ENCODE measurements around the gene SLC9A6.

Gene SLC9A6

DNA sequence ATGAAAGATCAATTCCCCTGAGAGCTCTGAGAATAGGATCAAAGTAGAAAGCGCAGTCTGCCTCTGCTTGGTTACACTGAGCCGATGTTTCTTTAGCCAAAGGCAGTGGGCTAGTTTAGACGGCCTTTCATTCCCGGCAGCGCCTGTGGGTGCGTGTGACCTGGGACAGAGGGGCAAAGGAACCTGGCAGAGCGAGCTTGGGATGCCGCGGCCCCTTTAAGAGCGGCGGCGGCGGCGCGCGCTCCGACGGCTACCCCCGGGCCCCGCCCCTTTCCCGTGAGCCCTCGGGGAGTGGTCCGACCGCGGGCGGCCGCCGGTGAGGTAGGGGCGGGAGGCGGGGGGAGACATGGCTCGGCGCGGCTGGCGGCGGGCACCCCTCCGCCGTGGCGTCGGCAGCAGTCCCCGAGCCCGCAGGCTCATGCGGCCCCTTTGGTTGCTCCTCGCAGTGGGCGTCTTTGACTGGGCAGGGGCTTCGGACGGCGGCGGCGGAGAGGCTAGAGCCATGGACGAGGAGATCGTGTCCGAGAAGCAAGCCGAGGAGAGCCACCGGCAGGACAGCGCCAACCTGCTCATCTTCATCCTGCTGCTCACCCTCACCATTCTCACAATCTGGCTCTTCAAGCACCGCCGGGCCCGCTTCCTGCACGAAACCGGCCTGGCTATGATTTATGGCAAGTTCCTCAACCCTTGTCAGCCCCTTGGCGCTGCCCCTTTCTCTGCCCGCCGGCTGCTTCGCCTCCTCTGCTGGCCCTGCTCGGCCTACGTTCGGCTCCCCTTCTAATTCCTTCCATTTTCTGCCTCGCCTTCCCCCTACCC lies at the start of gene SLC9A6:
SLC9A6 (plus strand) TSS at position 279 of the 816 bp plus-strand sequence; CDS start at position 503, 224 bp downstream.
- H4K20me1 ChIP-seq (ENCODE audit: insufficient read depth, low read length), result no peaks in the 10 kb centered on the region
- H3K27me3 ChIP-seq (ENCODE audit: insufficient read depth, low read length, poor library complexity), result no peaks in the 10 kb centered on the region
- H3K4me2 ChIP-seq (ENCODE audit: insufficient read depth, low read length), result peak within 1 kb of the TSS; percentile 79
- peak within 1 kb of the TSS; percentile 86 for H2AFZ ChIP-seq (ENCODE audit: low read depth, low read length)
- DNase-seq, result peak; percentile 76
- H3K4me1 ChIP-seq (ENCODE audit: insufficient read depth, low read length), result peaks cover 41% of the 10 kb centered on the region
- TF ChIP-seq, protein P1, sequence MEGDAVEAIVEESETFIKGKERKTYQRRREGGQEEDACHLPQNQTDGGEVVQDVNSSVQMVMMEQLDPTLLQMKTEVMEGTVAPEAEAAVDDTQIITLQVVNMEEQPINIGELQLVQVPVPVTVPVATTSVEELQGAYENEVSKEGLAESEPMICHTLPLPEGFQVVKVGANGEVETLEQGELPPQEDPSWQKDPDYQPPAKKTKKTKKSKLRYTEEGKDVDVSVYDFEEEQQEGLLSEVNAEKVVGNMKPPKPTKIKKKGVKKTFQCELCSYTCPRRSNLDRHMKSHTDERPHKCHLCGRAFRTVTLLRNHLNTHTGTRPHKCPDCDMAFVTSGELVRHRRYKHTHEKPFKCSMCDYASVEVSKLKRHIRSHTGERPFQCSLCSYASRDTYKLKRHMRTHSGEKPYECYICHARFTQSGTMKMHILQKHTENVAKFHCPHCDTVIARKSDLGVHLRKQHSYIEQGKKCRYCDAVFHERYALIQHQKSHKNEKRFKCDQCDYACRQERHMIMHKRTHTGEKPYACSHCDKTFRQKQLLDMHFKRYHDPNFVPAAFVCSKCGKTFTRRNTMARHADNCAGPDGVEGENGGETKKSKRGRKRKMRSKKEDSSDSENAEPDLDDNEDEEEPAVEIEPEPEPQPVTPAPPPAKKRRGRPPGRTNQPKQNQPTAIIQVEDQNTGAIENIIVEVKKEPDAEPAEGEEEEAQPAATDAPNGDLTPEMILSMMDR (IDR thresholded peaks at IDR 0.05; ENCODE audit: borderline replicate concordance, extremely low read depth, low read length, poor library complexity, severe bottlenecking), result no peak
- TF ChIP-seq EZH2 (IDR thresholded peaks at IDR 0.05; ENCODE audit: borderline replicate concordance, low read depth, low read length, severe bottlenecking), result no peak
- peak within 1 kb of the TSS; percentile 83 for H3K27ac ChIP-seq (ENCODE audit: low read length)
- H3K36me3 ChIP-seq (ENCODE audit: insufficient read depth, low read length), result no peaks in the 10 kb centered on the region
- H3K9ac ChIP-seq (ENCODE audit: low read depth, low read length), result peak within 1 kb of the TSS; percentile 71
- H3K4me3 ChIP-seq (ENCODE audit: low read depth in 1 of 2, low read length in 2 of 2), result peak within 1 kb of the TSS; percentile 68 to 77
- H3K9me3 ChIP-seq (ENCODE audit: insufficient read depth, low read length, severe bottlenecking), result no peaks in the 10 kb centered on the region
- peak; percentile 94 for ATAC-seq (ENCODE audit: insufficient read depth, low read depth)
- peaks cover 39% of the 10 kb centered on the region for H3K79me2 ChIP-seq (ENCODE audit: insufficient read depth, low read length)

DNA sequence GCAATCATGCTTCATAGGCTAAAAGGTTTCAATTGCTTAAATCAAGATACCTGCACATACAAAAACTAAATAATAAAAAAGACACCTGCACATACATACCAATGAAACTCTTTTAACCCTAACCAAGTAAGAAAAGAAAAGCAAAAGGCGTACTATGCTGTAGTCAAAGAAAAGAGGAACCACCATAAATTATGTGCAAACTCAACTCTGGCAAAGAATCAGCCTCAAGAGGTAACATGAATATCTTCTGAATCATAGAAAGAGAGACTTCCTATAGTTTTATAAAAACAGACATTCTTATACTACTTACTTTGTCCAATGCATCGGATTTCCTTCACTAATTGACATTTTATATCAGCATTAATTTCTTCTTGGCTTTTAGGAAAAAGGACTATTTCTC lies 40.7 kb upstream of the SLC9A6 start:
- no peaks in the 10 kb centered on the region for H3K79me2 ChIP-seq (ENCODE audit: insufficient read depth, low read length)
- H3K9ac ChIP-seq (ENCODE audit: low read depth, low read length), result no peak overlapping the region
- ATAC-seq (ENCODE audit: insufficient read depth, low read depth) (no peak), DNase-seq (no peak)
- no peaks in the 10 kb centered on the region for H3K4me1 ChIP-seq (ENCODE audit: insufficient read depth, low read length)
- no peaks in the 10 kb centered on the region for H3K9me3 ChIP-seq (ENCODE audit: insufficient read depth, low read length, severe bottlenecking)
- H3K36me3 ChIP-seq (ENCODE audit: insufficient read depth, low read length), result no peaks in the 10 kb centered on the region
- no peak overlapping the region for H3K4me3 ChIP-seq (ENCODE audit: low read depth in 1 of 2, low read length in 2 of 2)
- H4K20me1 ChIP-seq (ENCODE audit: insufficient read depth, low read length), result no peaks in the 10 kb centered on the region
- no peak overlapping the region for H2AFZ ChIP-seq (ENCODE audit: low read depth, low read length)
- no peak overlapping the region for H3K27ac ChIP-seq (ENCODE audit: low read length)
- H3K4me2 ChIP-seq (ENCODE audit: insufficient read depth, low read length), result no peak overlapping the region
- TF ChIP-seq, protein P1 (IDR thresholded peaks at IDR 0.05; ENCODE audit: borderline replicate concordance, extremely low read depth, low read length, poor library complexity, severe bottlenecking), result no peak
- TF ChIP-seq EZH2 (IDR thresholded peaks at IDR 0.05; ENCODE audit: borderline replicate concordance, low read depth, low read length, severe bottlenecking), result no peak
- no peaks in the 10 kb centered on the region for H3K27me3 ChIP-seq (ENCODE audit: insufficient read depth, low read length, poor library complexity)

DNA sequence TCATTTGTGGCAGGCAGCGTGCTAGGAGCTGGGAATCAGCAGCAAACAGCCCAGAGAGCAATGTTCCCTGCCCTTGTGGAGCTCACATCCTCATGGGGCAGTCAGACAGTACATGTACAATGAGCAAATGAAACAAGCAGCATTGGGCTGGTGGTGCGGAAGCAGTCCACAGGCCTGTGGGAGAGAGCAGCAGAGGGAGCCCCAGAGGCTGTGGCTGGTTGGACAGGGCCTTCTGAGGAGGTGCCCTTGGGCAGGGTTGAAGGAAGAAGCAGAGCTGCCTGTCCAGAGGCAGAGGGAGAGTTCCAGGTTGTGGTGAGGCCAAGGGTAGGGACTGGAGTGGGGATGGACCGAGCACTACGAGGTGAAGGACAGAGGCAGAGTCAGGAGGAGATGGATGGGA lies 33.9 kb upstream of the SLC9A6 start:
- no peak for ATAC-seq (ENCODE audit: insufficient read depth, low read depth)
- Histone ChIP-seq H3K27me3 (ENCODE audit: insufficient read depth, low read length, poor library complexity) (no peaks in the 10 kb centered on the region), H3K4me2 (ENCODE audit: insufficient read depth, low read length) (no peak overlapping the region), H4K20me1 (ENCODE audit: insufficient read depth, low read length) (no peaks in the 10 kb centered on the region), H3K4me3 (ENCODE audit: low read depth in 1 of 2, low read length in 2 of 2) (no peak overlapping the region), H3K9me3 (ENCODE audit: insufficient read depth, low read length, severe bottlenecking) (no peaks in the 10 kb centered on the region), H3K27ac (ENCODE audit: low read length) (no peak overlapping the region), H3K4me1 (ENCODE audit: insufficient read depth, low read length) (no peaks in the 10 kb centered on the region), H3K9ac (ENCODE audit: low read depth, low read length) (no peak overlapping the region), H3K36me3 (ENCODE audit: insufficient read depth, low read length) (no peaks in the 10 kb centered on the region), H2AFZ (ENCODE audit: low read depth, low read length) (no peak overlapping the region), H3K79me2 (ENCODE audit: insufficient read depth, low read length) (no peaks in the 10 kb centered on the region)
- DNase-seq, result no peak
- TF ChIP-seq EZH2 (IDR thresholded peaks at IDR 0.05; ENCODE audit: borderline replicate concordance, low read depth, low read length, severe bottlenecking), result no peak
- TF ChIP-seq, protein P1 (IDR thresholded peaks at IDR 0.05; ENCODE audit: borderline replicate concordance, extremely low read depth, low read length, poor library complexity, severe bottlenecking), result no peak
